ENCODE results near the gene FAM118B.
"Not testable (repeated sequence)": the region's sequence is repeated elsewhere in the genome, so short reads cannot be mapped to it uniquely, and the experiment has no call there.

Gene FAM118B

GRCh38 chr11:126214841-126215240, 3.3 kb downstream of the FAM118B start:
- FAIRE-seq, result no peak
- no peak for DNase-seq (ENCODE audit: insufficient read length, low spot score)

- FAIRE-seq (no peak), DNase-seq (ENCODE audit: insufficient read length, low spot score) (no peak)
These were observed 5.1 kb downstream of the FAM118B start for GRCh38 chr11:126216526-126217305.

- FAIRE-seq (no peak), DNase-seq (ENCODE audit: insufficient read length, low spot score) (no peak)
These were observed 5.9 kb downstream of the FAM118B start for GRCh38 chr11:126217491-126217890.

- FAIRE-seq, result no peak
- DNase-seq (ENCODE audit: insufficient read length, low spot score), result no peak
These were observed 8.0 kb downstream of the FAM118B start for GRCh38 chr11:126219547-126219946.

DNA sequence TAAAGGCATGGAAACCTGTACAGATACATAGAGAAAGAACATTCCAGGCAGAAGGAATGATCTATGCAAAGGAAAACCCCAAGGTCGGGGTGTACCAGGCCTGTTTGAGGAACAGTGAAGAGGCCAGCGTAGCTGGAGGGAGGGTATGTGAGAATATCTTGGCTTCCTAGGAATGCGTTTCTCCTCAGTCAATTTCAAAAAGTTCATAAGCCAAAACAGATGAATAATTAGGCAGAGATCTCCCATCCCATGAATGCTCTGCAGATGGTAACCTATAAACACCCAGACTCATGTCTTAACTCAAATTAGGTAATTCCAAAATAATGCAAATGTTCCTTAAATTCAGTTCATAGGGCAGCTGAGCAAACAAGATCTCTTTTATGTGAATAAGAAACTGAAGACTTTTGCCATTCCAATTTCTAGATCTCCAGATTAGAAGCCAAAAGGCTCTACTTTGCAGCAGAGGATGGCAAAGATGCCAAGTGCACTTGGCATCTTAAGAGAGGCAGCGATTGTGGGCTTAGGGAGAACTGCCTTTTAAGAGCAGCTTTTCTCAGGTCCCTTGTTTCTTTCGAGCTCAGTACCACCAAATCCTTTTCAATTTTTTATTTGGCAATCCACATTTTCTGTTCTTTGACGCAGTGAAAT, 13.2 kb downstream of the FAM118B start:
- DNase-seq (ENCODE audit: insufficient read length, low spot score) (no peak), FAIRE-seq (no peak)

GRCh38 chr11:126225295-126225665, 13.7 kb downstream of the FAM118B start:
- DNase-seq (ENCODE audit: insufficient read length, low spot score) (no peak), FAIRE-seq (no peak)

DNA sequence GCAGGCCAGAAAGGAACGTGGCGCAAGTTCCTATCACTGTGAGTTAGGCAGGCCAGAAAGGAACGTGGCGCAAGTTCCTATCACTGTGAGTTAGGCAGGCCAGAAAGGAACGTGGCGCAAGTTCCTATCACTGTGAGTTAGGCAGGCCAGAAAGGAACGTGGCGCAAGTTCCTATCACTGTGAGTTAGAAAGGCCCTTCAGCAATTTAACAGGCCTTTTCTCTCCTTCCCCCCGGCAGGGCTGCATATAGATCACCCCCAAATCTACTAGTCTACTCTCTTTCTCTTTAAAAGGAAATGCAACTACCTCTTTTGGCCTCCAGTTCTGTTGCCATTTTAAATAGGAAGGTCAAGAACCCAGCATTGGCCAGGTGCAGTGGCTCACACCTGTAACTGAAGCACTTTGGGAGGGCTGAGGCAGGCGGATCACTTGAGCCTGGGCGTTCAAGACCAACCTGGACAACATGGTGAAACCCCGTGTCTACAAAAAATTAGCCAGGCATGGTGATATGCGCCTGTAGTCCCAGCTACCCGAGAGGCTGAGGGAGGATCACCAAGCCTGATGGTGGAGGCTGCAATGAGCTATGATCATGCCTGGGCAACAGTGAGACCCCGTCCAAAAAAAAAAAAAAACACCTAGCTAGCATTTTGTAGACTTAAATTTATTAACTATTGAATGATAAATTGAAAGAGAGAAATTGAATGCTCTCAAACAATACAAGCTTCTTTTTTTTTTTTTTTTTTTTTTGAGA, 14.9 kb downstream of the FAM118B start:
- FAIRE-seq (no peak), DNase-seq (ENCODE audit: insufficient read length, low spot score) (no peak)

GRCh38 chr11:126229858-126230540, 18.4 kb downstream of the FAM118B start:
- DNase-seq (ENCODE audit: insufficient read length, low spot score), result no peak
- no peak for FAIRE-seq

- FAIRE-seq, result no peak
- no peak for DNase-seq (ENCODE audit: insufficient read length, low spot score)
These were observed 20.3 kb downstream of the FAM118B start for GRCh38 chr11:126231725-126232459.

DNA sequence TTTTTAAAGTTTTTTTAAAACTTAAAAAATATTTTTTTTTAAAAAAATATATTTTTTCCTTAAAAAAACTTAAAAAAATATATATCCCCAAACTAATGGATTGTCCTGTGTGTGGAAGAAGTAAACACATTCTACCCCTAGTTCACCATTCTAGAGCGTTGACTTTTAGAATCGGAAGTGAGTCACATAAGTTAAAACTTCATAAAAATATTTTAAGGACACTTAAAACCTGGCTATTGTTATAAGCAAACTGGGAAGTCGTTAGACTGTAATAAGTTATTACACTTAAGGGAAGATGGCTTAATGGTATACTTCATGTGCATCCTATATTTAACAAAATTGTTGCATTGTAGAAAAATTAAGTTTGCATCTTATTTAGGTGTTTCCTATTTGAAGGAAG, 21.1 kb downstream of the FAM118B start:
- DNase-seq (ENCODE audit: insufficient read length, low spot score) (no peak), FAIRE-seq (no peak)

DNA sequence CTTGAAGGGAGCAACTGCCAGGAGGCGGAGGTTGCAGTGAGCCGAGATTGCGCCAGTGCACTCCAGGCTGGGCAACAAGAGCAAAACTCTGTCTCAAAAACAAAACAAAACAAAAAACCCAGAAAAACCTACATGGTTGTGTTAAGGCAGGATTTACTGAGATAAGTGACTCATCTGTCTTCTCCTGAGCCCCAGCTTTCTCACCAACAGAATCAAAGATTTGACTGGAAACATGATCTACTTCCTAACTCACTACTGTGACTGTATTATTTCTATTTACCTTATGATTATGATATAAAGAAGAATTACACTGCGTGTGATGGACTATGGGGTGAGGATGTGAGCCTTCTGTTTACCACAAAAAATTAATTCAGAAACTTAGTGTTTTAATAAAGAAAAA, 21.8 kb downstream of the FAM118B start:
- FAIRE-seq (no peak), DNase-seq (ENCODE audit: insufficient read length, low spot score) (no peak)

- FAIRE-seq, result no peak
These were observed 35.1 kb downstream of the FAM118B start for GRCh38 chr11:126246636-126247035.

GRCh38 chr11:126253265-126253664, 41.7 kb downstream of the FAM118B start:
- DNase-seq (ENCODE audit: insufficient read length, low spot score), result no peak
- no peak for FAIRE-seq

More at GRCh38 chr11:126246636-126247035, 35.1 kb downstream of the FAM118B start:
- DNase-seq (ENCODE audit: insufficient read length, low spot score), result no peak

GRCh38 chr11:126254819-126255218, 43.2 kb downstream of the FAM118B start:
- no peak for FAIRE-seq

DNA sequence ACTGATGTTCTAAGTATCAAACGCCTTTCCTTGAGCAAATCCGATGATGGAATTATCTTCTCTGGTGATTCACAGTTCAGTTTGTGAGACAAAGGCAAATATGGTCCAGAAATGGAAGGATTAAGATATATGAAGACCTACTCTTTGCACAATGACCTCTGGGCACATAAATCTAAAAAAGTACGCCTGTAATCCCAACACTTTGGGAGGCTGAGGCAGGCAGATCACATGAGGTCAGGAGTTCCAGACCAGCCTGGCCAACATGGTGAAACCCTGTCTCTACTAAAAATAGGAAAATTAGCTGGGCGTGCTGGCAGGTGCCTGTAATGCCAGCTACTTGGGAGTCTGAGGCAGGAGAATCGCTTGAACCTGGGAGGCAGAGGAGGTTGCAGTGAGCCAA, 43.9 kb downstream of the FAM118B start:
- not testable (repeated sequence) for DNase-seq (ENCODE audit: insufficient read length, low spot score); FAIRE-seq

More at GRCh38 chr11:126254819-126255218, 43.2 kb downstream of the FAM118B start:
- DNase-seq (ENCODE audit: insufficient read length, low spot score), result no peak

- FAIRE-seq (no peak), DNase-seq (ENCODE audit: insufficient read length, low spot score) (no peak)
These were observed 44.6 kb downstream of the FAM118B start for GRCh38 chr11:126256216-126256615.

DNA sequence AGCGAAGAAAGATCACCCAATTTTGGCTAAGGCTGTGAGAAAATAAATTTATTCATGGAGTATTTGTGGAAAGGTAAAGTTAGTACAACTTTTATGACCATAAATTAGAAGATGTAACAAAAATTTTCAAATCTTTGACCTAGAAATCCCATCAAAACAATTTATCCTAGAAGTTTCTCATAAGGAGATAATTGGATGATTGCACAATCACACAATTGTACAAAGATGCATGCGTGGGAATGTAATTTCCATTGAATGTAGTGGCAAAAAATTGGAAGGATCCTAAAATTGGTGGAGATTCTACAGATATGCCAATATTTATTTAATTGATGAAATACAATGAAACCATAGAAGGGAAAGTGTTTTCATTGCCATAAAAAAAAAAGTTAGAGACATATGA, 45.6 kb downstream of the FAM118B start:
- no peak for FAIRE-seq
- no peak for DNase-seq (ENCODE audit: insufficient read length, low spot score)

DNA sequence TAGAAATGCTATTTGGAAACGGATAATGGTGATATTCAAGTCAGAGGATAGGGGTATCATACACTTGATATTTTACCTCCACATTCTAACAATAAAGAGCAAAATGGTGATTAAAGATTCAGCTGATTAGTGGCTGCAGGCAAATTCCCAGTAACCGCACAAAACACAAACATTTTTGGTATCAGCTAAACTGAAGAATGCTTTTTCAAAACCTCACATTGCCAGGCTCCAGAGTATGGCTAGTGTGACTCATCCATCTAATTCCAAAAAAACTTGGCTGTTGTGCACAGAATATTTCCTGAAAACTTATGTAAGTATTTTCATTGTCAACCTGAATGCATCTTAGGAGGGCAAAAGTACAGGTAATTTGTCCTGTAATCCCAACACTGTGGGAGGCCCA, 46.2 kb downstream of the FAM118B start:
- no peak for DNase-seq (ENCODE audit: insufficient read length, low spot score)

GRCh38 chr11:126262216-126262615, 50.6 kb downstream of the FAM118B start:
- DNase-seq (ENCODE audit: insufficient read length, low spot score) (no peak), FAIRE-seq (no peak)

More for the DNA sequence above, 46.2 kb downstream of the FAM118B start:
- FAIRE-seq, result no peak

DNA sequence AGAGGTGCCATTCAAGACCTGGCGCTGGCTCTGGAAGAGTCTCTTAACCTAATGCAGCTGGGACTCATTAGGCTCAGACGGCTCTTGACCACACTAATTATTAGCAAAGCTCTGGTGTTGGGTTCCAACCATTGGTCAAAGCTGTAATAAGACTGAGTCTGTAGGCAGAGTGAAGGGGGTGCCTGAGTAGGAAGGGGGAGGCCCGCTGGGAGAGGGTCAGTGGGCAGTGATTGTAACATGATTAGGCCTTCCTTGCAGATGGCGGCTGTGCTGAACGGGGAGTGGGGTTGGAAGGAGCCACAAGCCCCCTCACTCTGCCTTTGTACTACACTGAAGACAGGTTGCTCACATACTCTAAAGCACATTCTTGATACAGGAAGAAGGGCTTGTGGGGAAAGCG, 51.9 kb downstream of the FAM118B start:
- FAIRE-seq (no peak), DNase-seq (ENCODE audit: insufficient read length, low spot score) (no peak)

Data from HTR-8/SVneo (cell line).